ENCODE results near the gene CHRNA4. TPM values are rescaled to one million over a fixed set of nuclear protein-coding genes. Genes with fewer than 3 reads are reported as not detected.

Gene CHRNA4
- total and polyA plus RNA-seq, 9 of the 15 experiments (the other 6 are each of a cell fraction or from before 2014, with no cell fraction given): not detected

DNA sequence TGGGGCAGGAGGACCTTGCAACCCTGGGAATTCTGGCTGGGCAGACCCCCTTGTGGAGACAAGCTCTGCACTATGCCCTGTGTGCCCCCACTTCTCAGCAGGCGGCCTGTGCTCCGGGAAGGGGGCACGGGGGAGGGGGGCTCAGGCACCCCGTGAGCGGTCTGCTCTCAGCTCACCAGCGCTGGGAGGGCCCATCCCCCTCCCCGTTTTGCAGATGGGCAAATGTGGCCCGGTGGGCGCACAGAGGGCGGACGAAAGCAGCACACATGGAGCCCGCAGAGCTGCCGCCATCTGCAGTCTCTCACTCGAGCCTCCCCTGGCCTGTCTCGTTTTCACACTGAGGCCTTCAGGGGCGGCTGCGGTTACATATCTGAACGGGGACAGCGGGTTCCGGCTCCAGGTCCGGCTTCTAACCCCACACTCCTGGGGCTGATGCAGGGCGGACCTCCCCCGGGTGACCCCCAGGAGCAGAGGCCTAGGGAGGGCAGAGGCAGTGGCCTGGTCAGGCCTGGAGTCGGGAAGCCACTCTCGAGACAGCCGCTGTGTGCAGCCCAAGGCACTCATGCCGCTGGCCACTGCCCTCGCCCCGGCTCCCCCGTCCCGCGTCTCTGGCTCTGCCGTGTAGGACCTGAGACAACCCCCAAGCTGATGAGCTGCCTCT is 13.9 kb downstream of the CHRNA4 start (continued):
- TF ChIP-seq SRSF3 (IDR thresholded peaks at IDR 0.05; ENCODE audit: insufficient read depth, low read length): no peak
- TF ChIP-seq MEF2D (tag; conservative IDR thresholded peaks at IDR 0.05; ENCODE audit: low read depth): no peak
- TF ChIP-seq, protein P1, sequence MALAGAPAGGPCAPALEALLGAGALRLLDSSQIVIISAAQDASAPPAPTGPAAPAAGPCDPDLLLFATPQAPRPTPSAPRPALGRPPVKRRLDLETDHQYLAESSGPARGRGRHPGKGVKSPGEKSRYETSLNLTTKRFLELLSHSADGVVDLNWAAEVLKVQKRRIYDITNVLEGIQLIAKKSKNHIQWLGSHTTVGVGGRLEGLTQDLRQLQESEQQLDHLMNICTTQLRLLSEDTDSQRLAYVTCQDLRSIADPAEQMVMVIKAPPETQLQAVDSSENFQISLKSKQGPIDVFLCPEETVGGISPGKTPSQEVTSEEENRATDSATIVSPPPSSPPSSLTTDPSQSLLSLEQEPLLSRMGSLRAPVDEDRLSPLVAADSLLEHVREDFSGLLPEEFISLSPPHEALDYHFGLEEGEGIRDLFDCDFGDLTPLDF (CRISPR knock-in tag; IDR thresholded peaks at IDR 0.05): no peak
- TF ChIP-seq SLC30A9 (CRISPR knock-in tag; IDR thresholded peaks at IDR 0.05): no peak

DNA sequence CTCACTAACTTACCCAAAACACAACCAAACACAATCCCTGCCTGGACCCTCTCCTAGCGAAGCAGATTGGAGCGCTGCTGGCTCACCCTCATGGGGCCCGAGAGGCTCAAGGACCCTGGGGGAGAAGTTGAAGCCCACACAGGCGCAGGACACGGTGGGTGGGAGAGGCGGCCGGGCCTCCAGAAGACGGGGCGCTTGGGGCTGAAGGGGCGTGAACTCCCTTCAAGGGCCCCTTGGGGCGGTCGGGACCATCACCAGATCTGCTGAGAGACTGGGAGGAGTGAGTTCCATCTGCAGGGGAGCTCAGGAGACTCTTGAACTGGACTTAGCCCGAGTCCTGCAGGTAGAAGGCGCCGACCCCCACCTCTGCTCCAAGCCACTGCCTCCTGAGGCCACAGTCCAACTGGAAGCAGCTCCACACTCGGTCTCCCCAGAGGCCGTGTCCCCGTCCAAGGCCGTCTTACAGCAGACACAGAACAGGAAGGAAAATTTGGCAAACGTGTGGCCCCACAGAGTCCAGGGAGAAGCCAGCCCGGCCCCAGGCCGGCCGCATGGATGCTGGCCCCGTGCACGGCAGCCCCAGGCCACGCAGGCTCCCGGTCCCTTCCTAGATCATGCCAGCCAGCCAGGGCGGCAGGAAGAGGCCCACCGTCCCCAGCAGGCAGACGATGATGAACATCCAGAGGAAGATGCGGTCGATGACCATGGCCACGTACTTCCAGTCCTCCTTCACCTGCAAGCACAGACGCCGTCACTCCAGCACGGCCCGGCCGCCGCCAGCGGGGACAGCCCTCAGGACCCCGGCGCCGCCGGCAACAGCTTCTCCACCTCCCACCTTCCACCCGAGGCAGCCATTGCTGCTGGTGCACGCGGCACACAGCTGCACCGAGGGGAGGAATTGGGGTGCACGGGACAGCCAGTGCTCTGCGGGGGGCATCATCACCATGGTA is 14.7 kb downstream of the CHRNA4 start:
- Histone ChIP-seq H3K36me3 (ENCODE audit: control insufficient read depth, insufficient read depth, low read length) (no peaks in the 10 kb centered on the region), H3K27ac (ENCODE audit: extremely low read depth, low read depth, low read length) (no peak overlapping the region), H3K27me3 (ENCODE audit: control insufficient read depth in 2 of 2, insufficient read depth in 2 of 2, low read length in 2 of 2) (peaks cover 43 to 77% of the 10 kb centered on the region in 2 experiments; a peak in 4 of 5 replicates), H4K20me1 (replicated peaks; ENCODE audit: control insufficient read depth, insufficient read depth, low read length) (no peaks in the 10 kb centered on the region; the same call in none of the 2 replicates), H3K79me2 (ENCODE audit: control insufficient read depth, insufficient read depth, low read length) (no peaks in the 10 kb centered on the region), H3K4me3 (no peak overlapping the region), H3K9me1 (ENCODE audit: control insufficient read depth, insufficient read depth, low read length) (no peaks in the 10 kb centered on the region), H2AFZ (ENCODE audit: low read depth, low read length) (no peak overlapping the region), H3K4me2 (ENCODE audit: insufficient read depth, low read length) (no peak overlapping the region), H3K9ac (ENCODE audit: insufficient read depth in 1 of 2, low read depth in 2 of 2, low read length in 2 of 2) (no peak overlapping the region), H3K4me1 (replicated peaks in 1 of 2; ENCODE audit: control insufficient read depth in 2 of 2, insufficient read depth in 2 of 2, low read length in 2 of 2) (peaks cover 0 to 43% of the 10 kb centered on the region in 2 experiments; a peak in 2 of 5 replicates), H3K9me3 (replicated peaks; ENCODE audit: control insufficient read depth, insufficient read depth, low read depth, low read length) (no peaks in the 10 kb centered on the region)
- CTCF ChIA-PET (ENCODE audit: low intra/inter-chr PET ratio): no interaction called here
- ATAC-seq (no peak), FAIRE-seq (no peak), DNase-seq (ENCODE audit: extremely low read depth in 1 of 4, low spot score in 3 of 4) (no peak)
- POLR2A ChIA-PET: interaction anchor here (0.6 to 1.1 kb wide), 4 partner anchors 12 to 148 kb away, joined by 3 to 4 read pairs (median 3); no protein-coding TSS in a partner anchor
- intact Hi-C loops (cut with micrococcal nuclease): no loop called here
- in situ Hi-C loops (cut with MboI): no loop called here
- TF ChIP-seq ZNF3 (CRISPR knock-in tag; IDR thresholded peaks at IDR 0.05) (no peak), ZNF174 (CRISPR knock-in tag; IDR thresholded peaks at IDR 0.05) (no peak), ZNF766 (CRISPR knock-in tag; conservative IDR thresholded peaks at IDR 0.05) (no peak)
- WGBS (ENCODE audit: insufficient coverage, low coverage, missing lambda C conversion rate): 2% methylated on average over 45 of the region's 50 CpGs
- no TSS peak for BruUV-seq (replicated peaks)

Data from K562 (cell line).